ENCODE results near the gene GTSE1. TPM values are rescaled to one million over a fixed set of nuclear protein-coding genes. Genes with fewer than 3 reads are reported as not detected.

Gene GTSE1
- total RNA-seq, 1 donor from 2014 or later, result 29.7 TPM

GRCh38 chr22:46326066-46326680 is 29.5 kb downstream of the GTSE1 start:
- Histone ChIP-seq H3K4me1 (no peaks in the 10 kb centered on the region), H3K36me3 (peaks cover 4% of the 10 kb centered on the region), H3K4me3 (no peak overlapping the region), H3F3A (ENCODE audit: low read depth) (no peaks in the 10 kb centered on the region), H3K9me3 (ENCODE audit: low read depth) (no peaks in the 10 kb centered on the region), H3K9ac (no peak overlapping the region), H3K79me2 (ENCODE audit: low read depth) (no peaks in the 10 kb centered on the region), H4K20me1 (ENCODE audit: low read depth) (no peaks in the 10 kb centered on the region), H3K27me3 (no peaks in the 10 kb centered on the region), H3K4me2 (no peak overlapping the region), H2AFZ (replicated peaks) (no peak overlapping the region), H3K27ac (no peak overlapping the region)
- Mint-ChIP-seq H3K4me1 (no peaks in the 10 kb centered on the region), H3K27me3 (ENCODE audit: insufficient read depth, low read depth) (no peaks in the 10 kb centered on the region), H3K4me3 (no peak overlapping the region), H3K36me3 (peaks cover 25% of the 10 kb centered on the region), H3K27ac (no peak overlapping the region), H3K9me3 (no peaks in the 10 kb centered on the region)
- TF ChIP-seq EZH2 (IDR thresholded peaks at IDR 0.05), result no peak
- TF ChIP-seq EZH2phosphoT487 (IDR thresholded peaks at IDR 0.05), result no peak
- TF ChIP-seq CTCF (IDR thresholded peaks at IDR 0.05), result no peak
- DNase-seq (ENCODE audit: low spot score), result no peak

GRCh38 chr22:46327691-46328465 is 31.2 kb downstream of the GTSE1 start:
- Histone ChIP-seq H4K20me1 (ENCODE audit: low read depth) (no peaks in the 10 kb centered on the region), H3F3A (ENCODE audit: low read depth) (no peaks in the 10 kb centered on the region), H3K27me3 (no peaks in the 10 kb centered on the region), H3K4me3 (no peak overlapping the region), H3K9ac (no peak overlapping the region), H3K79me2 (ENCODE audit: low read depth) (no peaks in the 10 kb centered on the region), H2AFZ (replicated peaks) (no peak overlapping the region), H3K4me1 (no peaks in the 10 kb centered on the region), H3K9me3 (ENCODE audit: low read depth) (no peaks in the 10 kb centered on the region), H3K4me2 (no peak overlapping the region), H3K27ac (no peak overlapping the region), H3K36me3 (peaks cover 4% of the 10 kb centered on the region)
- no peak for DNase-seq (ENCODE audit: low spot score)
- TF ChIP-seq CTCF (IDR thresholded peaks at IDR 0.05), result no peak
- no peak for TF ChIP-seq EZH2 (IDR thresholded peaks at IDR 0.05)
- TF ChIP-seq EZH2phosphoT487 (IDR thresholded peaks at IDR 0.05), result no peak
- H3K4me3 Mint-ChIP-seq, result no peak overlapping the region
- no peak overlapping the region for H3K27ac Mint-ChIP-seq
- H3K9me3 Mint-ChIP-seq, result no peaks in the 10 kb centered on the region
- H3K27me3 Mint-ChIP-seq (ENCODE audit: insufficient read depth, low read depth), result no peaks in the 10 kb centered on the region
- H3K4me1 Mint-ChIP-seq, result no peaks in the 10 kb centered on the region
- peaks cover 19% of the 10 kb centered on the region for H3K36me3 Mint-ChIP-seq

GRCh38 chr22:46328797-46329196 is 32.1 kb downstream of the GTSE1 start:
- H3K27me3 Mint-ChIP-seq (ENCODE audit: insufficient read depth, low read depth), result no peaks in the 10 kb centered on the region
- Histone ChIP-seq H3K9me3 (ENCODE audit: low read depth) (no peaks in the 10 kb centered on the region), H2AFZ (replicated peaks) (no peak overlapping the region), H3K27ac (no peak overlapping the region), H3K4me3 (no peak overlapping the region), H3K9ac (no peak overlapping the region), H3F3A (ENCODE audit: low read depth) (peaks cover 6% of the 10 kb centered on the region), H3K79me2 (ENCODE audit: low read depth) (no peaks in the 10 kb centered on the region), H3K4me1 (no peaks in the 10 kb centered on the region), H3K4me2 (no peak overlapping the region), H3K36me3 (peaks cover 4% of the 10 kb centered on the region), H4K20me1 (ENCODE audit: low read depth) (no peaks in the 10 kb centered on the region), H3K27me3 (no peaks in the 10 kb centered on the region)
- no peak for TF ChIP-seq EZH2phosphoT487 (IDR thresholded peaks at IDR 0.05)
- no peak for TF ChIP-seq EZH2 (IDR thresholded peaks at IDR 0.05)
- no peak for TF ChIP-seq CTCF (IDR thresholded peaks at IDR 0.05)
- peaks cover 23% of the 10 kb centered on the region for H3K36me3 Mint-ChIP-seq
- H3K27ac Mint-ChIP-seq, result no peak overlapping the region
- H3K9me3 Mint-ChIP-seq, result no peaks in the 10 kb centered on the region
- no peak for DNase-seq (ENCODE audit: low spot score)
- H3K4me1 Mint-ChIP-seq, result no peaks in the 10 kb centered on the region
- no peak overlapping the region for H3K4me3 Mint-ChIP-seq
